RWPE2 (cell line): ENCODE measurements around the gene GNPDA2.

Experiments
- ATAC-seq: fragments of 200-7000 bp; cut with Tn5 transposase; 3 replicates; pipeline ENCODE4 v1.9.1; 2021; ENCODE audit warnings: low read depth
- DNase-seq: peaks from one replicate; pipeline ENCODE4 v3.0.0-alpha.2; 2020; ENCODE audit warnings: low spot score
- H3K27ac ChIP-seq: fragments of 450-650 bp; 2 replicates; pipeline ENCODE4 v1.5.1; 2017; ENCODE audit warnings: mild to moderate bottlenecking; ENCODE audit not compliant: poor library complexity, severe bottlenecking
- H3K27me3 ChIP-seq: fragments of 250-450 bp; sonication (Bioruptor Pico); 2 replicates; pipeline ENCODE4 v1.5.1; 2021; ENCODE audit warnings: mild to moderate bottlenecking, moderate library complexity; ENCODE audit not compliant: insufficient read depth, poor library complexity, severe bottlenecking
- H3K36me3 ChIP-seq: fragments of 250-450 bp; sonication (Bioruptor Pico); 2 replicates; pipeline ENCODE4 v1.5.1; 2020; ENCODE audit warnings: low read depth, mild to moderate bottlenecking, moderate library complexity
- H3K4me1 ChIP-seq: fragments of 250-450 bp; sonication (Bioruptor Pico); 2 replicates; pipeline ENCODE4 v1.5.1; 2021; ENCODE audit warnings: mild to moderate bottlenecking, moderate library complexity; ENCODE audit not compliant: insufficient read depth, poor library complexity, severe bottlenecking
- H3K4me3 ChIP-seq: fragments of 250-450 bp; sonication (Bioruptor Pico); 2 replicates; pipeline ENCODE4 v1.5.1; 2021; ENCODE audit warnings: mild to moderate bottlenecking, moderate library complexity; ENCODE audit not compliant: severe bottlenecking
- H3K9me3 ChIP-seq: fragments of 250-450 bp; sonication (Bioruptor Pico); 2 replicates; pipeline ENCODE4 v1.5.1; 2021; ENCODE audit warnings: mild to moderate bottlenecking, moderate library complexity; ENCODE audit not compliant: severe bottlenecking
- TF ChIP-seq, protein P1 (sequence below): fragments of 450-650 bp; IDR thresholded peaks from one replicate; pipeline ENCODE4 v1.5.1; 2017; ENCODE audit warnings: mild to moderate bottlenecking, moderate library complexity; ENCODE audit not compliant: poor library complexity, severe bottlenecking

Gene GNPDA2

DNA sequence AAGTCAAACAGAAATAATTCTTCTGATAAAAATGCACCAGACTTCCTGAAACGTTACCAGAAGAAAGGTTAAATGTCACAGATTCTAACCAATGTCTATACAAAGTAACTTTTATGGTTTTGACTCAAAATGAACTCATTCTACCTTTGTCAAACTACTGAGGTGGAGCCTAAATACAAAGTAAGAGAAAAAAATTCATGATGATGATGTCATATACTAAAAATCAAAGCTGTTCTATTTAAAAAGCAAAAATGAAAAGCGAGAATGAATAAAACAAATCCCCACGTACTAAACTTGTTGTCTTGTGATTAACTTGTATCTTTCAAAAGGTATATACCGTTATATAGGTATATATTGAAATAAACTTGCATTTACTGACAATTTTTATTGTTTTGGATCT lies 21.7 kb downstream of the GNPDA2 start:
- Histone ChIP-seq H3K4me1 (no peaks in the 10 kb centered on the region), H3K36me3 (peaks cover 92% of the 10 kb centered on the region), H3K27me3 (no peaks in the 10 kb centered on the region), H3K9me3 (no peaks in the 10 kb centered on the region), H3K4me3 (no peak overlapping the region), H3K27ac (no peak overlapping the region)
- TF ChIP-seq, protein P1, sequence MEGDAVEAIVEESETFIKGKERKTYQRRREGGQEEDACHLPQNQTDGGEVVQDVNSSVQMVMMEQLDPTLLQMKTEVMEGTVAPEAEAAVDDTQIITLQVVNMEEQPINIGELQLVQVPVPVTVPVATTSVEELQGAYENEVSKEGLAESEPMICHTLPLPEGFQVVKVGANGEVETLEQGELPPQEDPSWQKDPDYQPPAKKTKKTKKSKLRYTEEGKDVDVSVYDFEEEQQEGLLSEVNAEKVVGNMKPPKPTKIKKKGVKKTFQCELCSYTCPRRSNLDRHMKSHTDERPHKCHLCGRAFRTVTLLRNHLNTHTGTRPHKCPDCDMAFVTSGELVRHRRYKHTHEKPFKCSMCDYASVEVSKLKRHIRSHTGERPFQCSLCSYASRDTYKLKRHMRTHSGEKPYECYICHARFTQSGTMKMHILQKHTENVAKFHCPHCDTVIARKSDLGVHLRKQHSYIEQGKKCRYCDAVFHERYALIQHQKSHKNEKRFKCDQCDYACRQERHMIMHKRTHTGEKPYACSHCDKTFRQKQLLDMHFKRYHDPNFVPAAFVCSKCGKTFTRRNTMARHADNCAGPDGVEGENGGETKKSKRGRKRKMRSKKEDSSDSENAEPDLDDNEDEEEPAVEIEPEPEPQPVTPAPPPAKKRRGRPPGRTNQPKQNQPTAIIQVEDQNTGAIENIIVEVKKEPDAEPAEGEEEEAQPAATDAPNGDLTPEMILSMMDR, result no peak
- no peak for DNase-seq
- no peak for ATAC-seq

DNA sequence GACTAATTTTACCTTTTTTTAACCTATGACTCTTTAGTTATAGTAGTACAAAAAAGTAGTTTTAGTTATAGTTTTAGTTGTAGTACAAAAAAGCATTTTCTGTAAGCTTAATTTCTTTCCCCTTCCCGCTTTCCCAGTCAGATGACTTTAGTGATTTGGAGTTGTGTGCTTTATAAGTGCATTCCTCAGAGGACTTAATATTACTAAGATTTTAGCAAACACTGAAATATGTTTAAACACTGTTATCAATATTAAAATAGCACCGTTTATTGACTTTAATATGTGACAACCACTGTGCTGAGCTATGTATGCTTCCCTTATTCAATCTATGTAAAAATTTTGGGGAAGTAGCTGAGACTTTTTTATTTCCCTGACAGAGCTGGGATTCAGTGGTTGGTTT lies 25.3 kb downstream of the GNPDA2 start:
- DNase-seq, result no peak
- Histone ChIP-seq H3K27ac (no peak overlapping the region), H3K9me3 (no peaks in the 10 kb centered on the region), H3K27me3 (no peaks in the 10 kb centered on the region), H3K36me3 (peaks cover 96% of the 10 kb centered on the region), H3K4me3 (no peak overlapping the region), H3K4me1 (no peaks in the 10 kb centered on the region)
- TF ChIP-seq, protein P1, result no peak
- no peak for ATAC-seq

DNA sequence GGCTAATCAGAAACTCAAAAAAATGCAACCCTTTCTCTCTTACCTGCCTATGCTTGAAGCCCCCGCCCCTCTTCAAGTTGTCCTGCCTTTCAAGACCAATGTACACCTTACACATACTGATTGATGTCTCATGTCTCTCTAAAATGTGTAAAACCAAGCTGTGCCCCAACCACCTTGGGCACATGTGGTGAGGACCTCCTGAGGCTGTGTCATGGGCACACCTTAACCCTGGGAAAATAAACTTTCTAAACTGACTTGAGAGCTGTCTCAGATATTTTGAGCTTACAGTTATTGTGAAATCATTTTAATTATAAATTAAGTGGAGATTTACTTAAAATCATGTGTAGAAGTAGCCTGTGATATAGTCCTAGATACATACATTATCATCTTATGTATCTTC lies 25.9 kb downstream of the GNPDA2 start:
- Histone ChIP-seq H3K4me1 (no peaks in the 10 kb centered on the region), H3K9me3 (no peaks in the 10 kb centered on the region), H3K27ac (no peak overlapping the region), H3K36me3 (peaks cover 97% of the 10 kb centered on the region), H3K4me3 (no peak overlapping the region), H3K27me3 (no peaks in the 10 kb centered on the region)
- ATAC-seq (no peak), DNase-seq (no peak)
- TF ChIP-seq, protein P1, result no peak

DNA sequence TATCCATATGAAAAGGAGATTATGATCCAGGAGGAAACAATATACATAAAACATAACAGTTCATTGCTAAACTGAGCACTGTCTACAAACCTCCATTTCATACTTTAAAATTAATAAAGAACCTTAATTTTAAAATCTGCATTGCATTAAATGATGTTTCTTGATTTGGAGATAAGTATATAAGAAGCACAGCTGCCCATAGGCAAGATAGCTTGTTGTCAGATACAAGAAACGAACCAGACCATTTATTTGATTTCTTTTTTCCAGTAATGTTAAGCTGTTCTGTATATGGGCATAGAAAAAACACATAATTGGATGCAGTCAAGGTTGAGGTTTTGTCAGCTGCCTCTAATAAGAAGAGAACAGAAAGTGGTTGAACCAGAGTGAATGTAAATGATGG lies 41.7 kb downstream of the GNPDA2 start:
- H3K4me3 ChIP-seq, result no peak overlapping the region
- H3K27ac ChIP-seq, result no peak overlapping the region
- peaks cover 12% of the 10 kb centered on the region for H3K4me1 ChIP-seq
- peaks cover 100% of the 10 kb centered on the region for H3K36me3 ChIP-seq
- ATAC-seq (no peak), DNase-seq (no peak)
- TF ChIP-seq, protein P1, result no peak
- no peaks in the 10 kb centered on the region for H3K27me3 ChIP-seq
- no peaks in the 10 kb centered on the region for H3K9me3 ChIP-seq

DNA sequence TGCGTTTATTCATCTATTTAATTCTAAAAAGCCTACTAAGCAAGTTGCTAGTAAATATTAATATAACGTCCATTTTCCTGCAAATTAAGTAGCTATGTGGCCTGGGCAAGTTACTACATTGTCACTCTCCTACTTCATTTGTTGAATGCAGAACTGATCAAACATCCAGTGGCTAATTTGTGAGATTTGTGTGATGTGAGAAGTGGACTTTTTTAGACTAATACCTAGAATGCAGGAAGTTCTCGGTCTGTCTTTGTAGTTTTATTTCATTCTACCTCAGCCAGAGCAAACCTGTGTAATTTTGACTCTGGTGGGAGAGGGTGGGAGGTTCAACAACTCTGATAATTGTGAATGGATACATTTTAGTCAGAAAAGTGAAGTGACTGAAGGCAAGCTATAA lies 47.3 kb downstream of the GNPDA2 start:
- Histone ChIP-seq H3K9me3 (no peaks in the 10 kb centered on the region), H3K27ac (peak overlapping the region; percentile 34), H3K27me3 (no peaks in the 10 kb centered on the region), H3K4me3 (peak overlapping the region; percentile 67), H3K36me3 (peaks cover 44% of the 10 kb centered on the region), H3K4me1 (peaks cover 18% of the 10 kb centered on the region)
- no peak for ATAC-seq
- TF ChIP-seq, protein P1, result no peak
- DNase-seq, result no peak
